ENCODE data around the gene NYNRIN.
"Not testable (repeated sequence)": the region's sequence is repeated elsewhere in the genome, so short reads cannot be mapped to it uniquely, and the experiment has no call there.

Gene NYNRIN

DNA sequence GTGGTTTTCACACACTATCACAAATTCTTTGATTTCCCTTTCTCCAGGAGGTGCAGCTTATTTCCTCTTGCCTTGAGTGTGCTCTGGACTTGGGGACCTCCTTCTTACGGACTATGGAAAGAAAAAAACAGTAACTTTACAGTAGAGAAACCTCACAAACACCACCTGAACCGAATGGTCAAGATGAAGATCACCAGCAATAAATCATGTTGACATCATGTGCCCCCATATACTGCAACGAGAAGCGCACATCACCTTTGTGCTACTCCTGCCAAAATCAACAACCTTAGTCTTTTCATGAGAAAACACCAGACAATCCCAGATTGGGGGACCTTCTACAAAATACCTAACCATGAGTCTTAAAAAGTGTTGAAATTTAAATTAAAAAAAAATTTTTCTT is 13.3 kb upstream of the NYNRIN start:
- TF ChIP-seq POLR2AphosphoS5 (IDR thresholded peaks at IDR 0.05; ENCODE audit: low read depth, low read length) (no peak), POLR2A (IDR thresholded peaks at IDR 0.05; ENCODE audit: low read depth, low read length) (no peak), TAF1 (IDR thresholded peaks at IDR 0.05; ENCODE audit: borderline replicate concordance, low read depth, low read length) (no peak)
- DNase-seq (ENCODE audit: insufficient read length) (no peak), FAIRE-seq (no peak)

DNA sequence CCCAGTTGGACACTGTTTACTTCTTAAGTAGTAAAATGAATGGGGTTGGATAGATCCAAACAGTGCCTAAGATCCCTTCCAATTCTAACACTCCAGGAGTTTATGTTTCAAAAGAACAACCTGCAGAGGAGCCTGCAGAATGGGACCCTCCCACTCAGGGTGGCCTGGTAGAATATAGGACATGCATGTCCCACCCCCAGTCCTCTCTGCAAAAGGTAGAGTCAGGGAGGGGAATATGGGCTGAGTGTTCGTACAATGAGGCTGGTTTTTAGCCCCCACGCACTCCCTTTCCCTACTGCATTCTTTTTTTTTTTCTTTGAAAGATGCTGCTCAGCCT is 11.8 kb upstream of the NYNRIN start:
- no peak for DNase-seq (ENCODE audit: insufficient read length)
- FAIRE-seq: no peak
- TF ChIP-seq POLR2A (IDR thresholded peaks at IDR 0.05; ENCODE audit: low read depth, low read length) (no peak), TAF1 (IDR thresholded peaks at IDR 0.05; ENCODE audit: borderline replicate concordance, low read depth, low read length) (no peak)

DNA sequence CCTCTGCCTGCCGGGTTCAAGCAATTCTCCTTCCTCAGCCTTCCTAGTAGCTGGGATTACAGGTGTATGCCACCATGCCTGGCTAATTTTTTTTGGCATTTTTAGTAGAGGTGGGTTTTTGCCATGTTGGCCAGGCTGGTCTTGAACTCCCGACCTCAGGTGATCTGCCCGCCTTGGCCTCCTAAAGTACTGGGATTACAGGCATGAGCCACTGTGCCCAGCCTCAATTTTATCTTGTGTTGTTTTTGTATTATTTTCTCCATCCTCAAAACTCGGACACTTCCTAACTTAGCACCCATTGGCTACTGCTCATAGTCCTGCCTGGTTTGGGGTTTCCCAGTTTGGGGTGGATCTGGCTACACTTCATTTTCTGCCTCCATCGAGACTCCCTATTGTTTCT is 11.2 kb upstream of the NYNRIN start:
- DNase-seq (ENCODE audit: insufficient read length); FAIRE-seq: not testable (repeated sequence)

DNA sequence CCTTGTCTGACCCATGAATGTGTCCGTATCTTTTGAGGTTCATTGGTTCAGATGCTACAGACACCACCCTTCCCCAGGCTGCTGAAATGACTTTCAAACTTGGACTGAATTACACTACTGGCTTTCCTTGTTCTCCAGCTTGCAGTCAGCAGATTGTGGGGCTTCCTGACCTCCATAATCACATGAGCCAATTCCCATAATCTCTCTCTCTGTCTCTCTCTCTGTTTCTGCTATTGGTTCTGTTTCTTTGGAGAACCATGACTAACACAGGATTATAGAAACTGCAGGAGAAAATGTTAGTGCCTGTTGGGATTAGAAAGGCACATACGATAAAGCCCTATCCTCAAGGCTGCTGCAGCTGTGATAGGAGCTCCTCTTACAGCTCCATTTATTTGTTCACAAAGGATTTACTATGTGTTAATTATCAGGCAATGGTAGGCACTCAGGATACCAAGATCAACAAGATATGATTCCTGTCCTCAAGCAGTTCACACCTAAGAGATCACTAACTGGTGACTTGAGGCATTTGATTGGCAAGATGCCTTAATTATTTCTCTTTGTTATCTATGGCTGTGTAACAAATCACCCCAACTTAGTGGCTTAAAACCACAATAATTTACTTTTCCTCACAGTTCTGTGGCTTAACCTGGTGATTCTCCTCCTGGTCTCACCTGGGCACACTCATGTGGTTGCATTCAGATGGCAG is 10.2 kb upstream of the NYNRIN start:
- TF ChIP-seq POLR2AphosphoS5 (IDR thresholded peaks at IDR 0.05; ENCODE audit: low read depth, low read length): no peak
- no peak for TF ChIP-seq POLR2A (IDR thresholded peaks at IDR 0.05; ENCODE audit: low read depth, low read length)
- TF ChIP-seq TAF1 (IDR thresholded peaks at IDR 0.05; ENCODE audit: borderline replicate concordance, low read depth, low read length): no peak
- DNase-seq (ENCODE audit: insufficient read length): no peak
- no peak for FAIRE-seq

DNA sequence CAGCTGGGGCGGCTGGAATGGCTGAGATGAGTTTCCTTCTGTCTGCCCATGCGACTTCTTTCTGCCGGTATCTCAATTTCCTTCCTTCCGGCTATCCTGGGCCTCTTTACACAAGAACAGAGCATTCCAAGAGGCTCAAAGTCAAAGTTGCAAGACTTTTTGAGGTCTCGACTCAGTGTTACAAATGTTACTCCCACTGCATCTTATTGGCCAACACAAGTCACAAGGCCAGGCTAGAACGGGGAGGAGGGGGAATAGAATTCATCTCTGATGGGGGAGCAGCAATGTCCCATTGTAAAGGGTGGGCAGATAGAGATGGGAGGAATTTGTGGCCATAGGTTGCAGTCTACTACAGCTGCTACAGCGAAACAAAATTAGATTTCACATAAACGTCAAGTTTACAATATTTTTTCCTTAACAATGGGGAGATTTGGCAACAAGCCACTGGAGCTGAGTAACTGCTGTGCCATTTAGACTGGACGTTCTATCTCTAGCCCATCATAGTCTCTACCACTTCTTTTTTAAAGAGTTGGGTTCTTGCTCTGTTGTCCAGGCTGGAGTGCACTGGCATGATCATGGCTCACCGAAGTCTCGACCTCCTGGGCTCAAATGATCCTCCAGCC is 9.5 kb upstream of the NYNRIN start:
- TF ChIP-seq POLR2A (IDR thresholded peaks at IDR 0.05; ENCODE audit: low read depth, low read length): no peak
- no peak for TF ChIP-seq TAF1 (IDR thresholded peaks at IDR 0.05; ENCODE audit: borderline replicate concordance, low read depth, low read length)
- TF ChIP-seq POLR2AphosphoS5 (IDR thresholded peaks at IDR 0.05; ENCODE audit: low read depth, low read length): no peak
- DNase-seq (ENCODE audit: insufficient read length) (no peak), FAIRE-seq (no peak)

DNA sequence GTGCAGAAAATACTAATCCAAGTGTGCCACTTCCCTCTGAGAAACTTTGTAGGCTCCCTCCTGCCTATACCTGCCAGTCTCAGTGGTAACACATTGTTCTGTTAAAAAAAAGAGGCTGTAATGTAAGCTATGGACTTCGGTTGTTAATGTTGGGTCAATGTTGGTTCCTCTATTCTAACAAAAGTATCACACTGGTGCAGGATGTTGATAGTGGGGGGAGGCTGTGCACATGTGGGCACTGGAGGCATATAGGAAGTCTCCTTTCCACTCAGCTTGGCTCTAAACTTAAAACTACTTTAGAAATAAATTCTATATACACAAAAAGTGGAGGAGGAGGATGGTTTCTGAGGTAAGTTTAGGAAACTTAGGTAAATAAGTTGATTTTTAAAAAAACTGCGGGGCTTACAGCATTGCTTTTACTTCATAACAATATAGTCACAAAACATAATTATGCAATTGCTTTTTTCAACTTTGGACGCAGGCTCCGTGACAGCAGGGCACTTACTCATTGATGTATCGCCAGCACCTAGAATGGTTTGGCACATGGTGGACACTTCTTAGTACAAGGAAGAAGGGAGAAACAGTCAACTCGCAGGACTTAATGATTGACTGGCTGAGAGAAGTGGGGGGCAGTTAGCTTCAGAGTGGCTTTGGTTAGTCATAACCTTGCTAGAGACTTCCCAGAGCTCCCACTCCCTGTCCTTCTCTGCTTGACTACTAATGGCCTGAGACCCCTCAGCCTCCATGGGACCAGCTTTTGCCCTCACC is 7.9 kb upstream of the NYNRIN start:
- FAIRE-seq: no peak

DNA sequence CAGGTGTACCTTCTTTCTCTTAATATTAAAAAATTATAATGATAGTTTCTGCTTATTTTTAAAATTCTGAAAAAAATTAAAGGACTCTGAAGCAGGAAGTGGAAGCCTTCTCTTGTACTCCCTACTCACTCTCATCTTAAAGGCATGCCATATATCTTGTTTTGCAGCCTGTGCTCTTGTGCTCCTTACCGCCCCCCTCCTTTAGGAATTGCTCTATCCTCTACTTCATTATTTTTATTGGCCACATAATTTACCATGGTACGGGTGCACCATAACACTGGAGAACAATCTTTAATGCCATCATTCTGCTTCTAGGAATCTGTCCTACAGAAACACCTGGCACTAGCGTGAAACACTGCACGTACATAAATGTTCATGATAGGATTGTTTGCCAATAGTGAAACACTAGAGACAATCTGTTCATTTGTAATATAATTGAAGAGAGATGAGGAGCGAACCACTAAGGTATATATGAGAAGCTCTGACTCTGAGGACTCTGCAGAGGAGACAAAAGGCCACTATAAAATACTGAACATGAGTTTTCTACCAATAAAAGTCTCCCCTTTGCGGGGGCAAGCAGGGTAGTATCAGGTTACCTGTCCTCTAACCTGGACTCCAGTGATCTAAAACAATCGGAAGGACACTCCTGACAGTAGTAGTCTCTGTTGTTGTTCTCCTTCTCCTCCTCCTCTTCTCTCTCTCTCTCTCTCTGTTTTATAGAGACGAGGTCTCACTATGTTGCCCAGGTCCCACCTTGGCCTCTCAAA is 6.3 kb upstream of the NYNRIN start:
- FAIRE-seq: no peak
- no peak for TF ChIP-seq TAF1 (IDR thresholded peaks at IDR 0.05; ENCODE audit: borderline replicate concordance, low read depth, low read length)
- no peak for TF ChIP-seq POLR2A (IDR thresholded peaks at IDR 0.05; ENCODE audit: low read depth, low read length)
- TF ChIP-seq POLR2AphosphoS5 (IDR thresholded peaks at IDR 0.05; ENCODE audit: low read depth, low read length): no peak
- no peak for DNase-seq (ENCODE audit: insufficient read length)

More for the DNA sequence above, 7.9 kb upstream of the NYNRIN start:
- no peak for TF ChIP-seq TAF1 (IDR thresholded peaks at IDR 0.05; ENCODE audit: borderline replicate concordance, low read depth, low read length)
- no peak for TF ChIP-seq POLR2A (IDR thresholded peaks at IDR 0.05; ENCODE audit: low read depth, low read length)
- no peak for TF ChIP-seq POLR2AphosphoS5 (IDR thresholded peaks at IDR 0.05; ENCODE audit: low read depth, low read length)
- no peak for DNase-seq (ENCODE audit: insufficient read length)

DNA sequence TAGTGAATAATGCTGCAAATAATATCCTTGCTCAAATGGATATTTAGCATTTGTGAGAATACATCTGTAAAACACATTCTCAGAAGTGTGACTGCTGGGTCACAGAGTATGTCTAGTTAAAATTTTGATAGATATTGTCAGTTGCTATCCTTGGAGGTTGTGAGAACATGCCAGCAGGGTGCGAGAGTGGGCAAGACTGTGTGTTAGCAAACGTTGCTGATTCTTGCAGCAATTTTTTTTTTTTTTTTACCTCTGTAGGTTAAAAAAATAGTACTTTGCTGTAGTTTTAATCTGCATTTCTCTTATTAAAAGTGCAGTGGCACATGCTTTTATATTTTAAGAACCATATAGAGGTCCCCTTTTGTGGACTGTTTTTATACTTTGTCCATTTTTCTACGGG is 4.5 kb upstream of the NYNRIN start:
- no peak for FAIRE-seq
- TF ChIP-seq TAF1 (IDR thresholded peaks at IDR 0.05; ENCODE audit: borderline replicate concordance, low read depth, low read length): no peak
- TF ChIP-seq POLR2A (IDR thresholded peaks at IDR 0.05; ENCODE audit: low read depth, low read length): no peak
- TF ChIP-seq POLR2AphosphoS5 (IDR thresholded peaks at IDR 0.05; ENCODE audit: low read depth, low read length): no peak
- no peak for DNase-seq (ENCODE audit: insufficient read length)

DNA sequence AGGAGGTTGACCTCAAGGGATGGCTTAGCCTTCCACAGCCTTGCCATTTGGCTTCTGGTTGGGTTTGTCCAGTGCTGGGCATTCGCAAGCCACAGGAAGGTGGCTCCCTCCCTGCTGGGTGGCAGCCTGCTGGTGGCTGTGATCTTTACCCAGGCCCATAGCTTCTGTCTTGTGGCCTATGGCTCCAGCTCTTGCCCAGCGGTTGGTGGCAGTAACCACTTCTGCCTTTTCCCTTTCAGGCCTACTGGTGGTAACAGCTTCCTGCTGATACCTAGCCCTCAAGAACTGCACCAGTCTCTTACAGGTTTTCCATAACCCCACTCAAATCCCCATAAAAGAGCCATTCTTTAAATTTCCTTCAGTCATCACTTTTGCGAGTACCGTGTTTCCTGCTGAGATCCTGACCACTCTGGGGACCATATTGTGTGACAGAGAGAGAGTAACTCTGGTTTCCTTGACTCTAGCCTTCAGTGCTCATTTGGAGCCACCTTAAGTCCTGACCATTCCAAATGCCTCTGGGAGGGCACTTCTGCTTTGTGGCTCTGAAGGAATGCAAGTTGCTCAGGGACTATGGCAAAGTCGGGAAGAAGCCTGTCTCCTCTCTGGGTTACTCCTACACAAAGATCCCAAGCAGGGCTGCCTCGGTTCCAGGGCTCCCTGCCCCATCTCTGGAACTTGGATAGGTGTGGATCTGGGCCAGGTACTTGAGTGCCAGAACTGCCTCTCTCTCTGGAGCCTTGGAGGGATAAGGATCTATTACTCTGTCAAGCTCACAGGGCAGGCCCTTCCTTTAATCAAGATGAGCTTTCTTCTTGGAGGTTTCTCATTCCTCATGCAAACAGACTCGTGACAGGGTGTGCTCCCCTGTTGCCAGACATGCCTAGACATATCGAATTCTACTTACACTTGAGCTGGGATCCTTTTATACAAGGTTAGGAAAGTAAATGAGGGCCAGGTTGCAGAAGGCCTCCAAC is 2.9 kb upstream of the NYNRIN start:
- TF ChIP-seq POLR2AphosphoS5 (IDR thresholded peaks at IDR 0.05; ENCODE audit: low read depth, low read length) (no peak), TAF1 (IDR thresholded peaks at IDR 0.05; ENCODE audit: borderline replicate concordance, low read depth, low read length) (no peak), POLR2A (IDR thresholded peaks at IDR 0.05; ENCODE audit: low read depth, low read length) (no peak)
- FAIRE-seq (no peak), DNase-seq (ENCODE audit: insufficient read length) (no peak)

DNA sequence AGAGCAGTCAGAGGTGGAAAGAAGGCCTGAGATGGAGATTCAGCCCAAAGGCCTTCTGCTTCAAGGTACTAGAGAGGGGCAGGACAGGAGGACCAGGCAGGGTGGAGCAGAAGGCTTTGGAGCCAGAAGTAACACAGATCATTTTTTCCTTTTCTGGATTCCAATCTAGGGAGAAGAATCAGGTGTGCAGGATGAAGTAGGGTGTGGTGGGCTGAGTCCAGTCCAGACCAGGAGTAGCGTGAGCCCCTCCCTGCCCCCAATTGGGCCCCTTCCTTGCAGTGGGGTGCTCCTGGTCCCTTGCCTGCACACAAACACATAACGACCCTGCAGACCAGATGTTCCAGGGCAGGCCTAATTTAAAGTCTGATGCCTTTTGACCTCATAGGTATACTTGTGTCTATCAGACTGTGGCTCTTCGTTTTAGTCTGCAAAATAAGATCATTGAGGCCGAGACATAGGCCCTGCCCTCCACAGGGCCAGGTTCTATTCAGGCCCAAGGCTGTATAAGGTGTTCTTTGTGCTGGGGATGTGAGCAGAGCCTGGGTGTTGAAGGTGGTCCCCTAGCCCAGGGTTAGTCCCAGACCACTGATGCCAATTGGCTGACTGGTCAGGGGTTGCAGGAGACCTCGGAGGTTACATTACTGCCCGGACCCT is 1.0 kb upstream of the NYNRIN start:
- no peak for FAIRE-seq
- TF ChIP-seq POLR2AphosphoS5 (IDR thresholded peaks at IDR 0.05; ENCODE audit: low read depth, low read length) (no peak), POLR2A (IDR thresholded peaks at IDR 0.05; ENCODE audit: low read depth, low read length) (no peak), TAF1 (IDR thresholded peaks at IDR 0.05; ENCODE audit: borderline replicate concordance, low read depth, low read length) (no peak)
- DNase-seq (ENCODE audit: insufficient read length): no peak
